Fibroblast of skin of right biceps (primary cell): ENCODE data around the gene EPX.
"Not testable (repeated sequence)": the region's sequence is repeated elsewhere in the genome, so short reads cannot be mapped to it uniquely, and the experiment has no call there.

ENCODE experiments used
- DNase-seq: peaks from one replicate; pipeline ENCODE4 v3.0.0-alpha.2; 2013

Gene EPX, protein sequence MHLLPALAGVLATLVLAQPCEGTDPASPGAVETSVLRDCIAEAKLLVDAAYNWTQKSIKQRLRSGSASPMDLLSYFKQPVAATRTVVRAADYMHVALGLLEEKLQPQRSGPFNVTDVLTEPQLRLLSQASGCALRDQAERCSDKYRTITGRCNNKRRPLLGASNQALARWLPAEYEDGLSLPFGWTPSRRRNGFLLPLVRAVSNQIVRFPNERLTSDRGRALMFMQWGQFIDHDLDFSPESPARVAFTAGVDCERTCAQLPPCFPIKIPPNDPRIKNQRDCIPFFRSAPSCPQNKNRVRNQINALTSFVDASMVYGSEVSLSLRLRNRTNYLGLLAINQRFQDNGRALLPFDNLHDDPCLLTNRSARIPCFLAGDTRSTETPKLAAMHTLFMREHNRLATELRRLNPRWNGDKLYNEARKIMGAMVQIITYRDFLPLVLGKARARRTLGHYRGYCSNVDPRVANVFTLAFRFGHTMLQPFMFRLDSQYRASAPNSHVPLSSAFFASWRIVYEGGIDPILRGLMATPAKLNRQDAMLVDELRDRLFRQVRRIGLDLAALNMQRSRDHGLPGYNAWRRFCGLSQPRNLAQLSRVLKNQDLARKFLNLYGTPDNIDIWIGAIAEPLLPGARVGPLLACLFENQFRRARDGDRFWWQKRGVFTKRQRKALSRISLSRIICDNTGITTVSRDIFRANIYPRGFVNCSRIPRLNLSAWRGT

DNA sequence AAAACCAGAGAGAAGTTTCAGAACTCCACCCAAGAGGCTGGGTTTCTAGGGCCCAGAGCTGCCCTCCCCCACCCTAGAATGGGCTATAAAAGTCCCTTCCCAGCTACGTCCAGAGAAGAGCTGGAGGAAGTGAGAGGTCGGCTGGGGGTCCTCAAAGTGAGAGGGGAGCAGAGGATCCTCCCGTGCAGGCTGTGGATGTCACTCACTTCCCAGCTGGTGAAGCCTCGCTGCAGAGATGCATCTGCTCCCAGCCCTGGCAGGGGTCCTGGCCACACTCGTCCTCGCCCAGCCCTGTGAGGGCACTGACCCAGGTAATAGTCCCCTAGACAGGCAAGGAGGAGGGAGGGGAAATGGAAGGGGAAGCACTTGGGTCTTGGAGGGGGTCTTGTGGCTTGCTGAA lies at the start of gene EPX:
TSS of gene EPX (plus strand) at position 115 of the 400 bp plus-strand sequence. CDS start at position 236, 121 bp downstream.
- DNase-seq = no peak

DNA sequence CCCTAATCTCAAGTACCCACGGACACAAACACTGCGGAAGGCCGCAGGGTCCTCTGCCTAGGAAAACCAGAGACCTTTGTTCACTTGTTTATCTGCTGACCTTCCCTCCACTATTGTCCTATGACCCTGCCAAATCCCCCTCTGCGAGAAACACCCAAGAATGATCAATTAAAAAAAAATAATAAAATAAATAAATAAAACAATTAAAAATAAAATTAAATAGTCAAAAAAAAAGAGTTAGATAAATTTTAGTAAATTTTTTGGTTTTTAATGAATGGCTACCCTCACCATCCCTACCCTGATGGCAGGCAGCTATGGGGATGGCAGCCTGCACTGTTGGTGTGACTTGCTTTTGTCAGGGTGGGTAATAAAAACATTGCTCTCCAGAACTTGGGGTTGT lies 49.2 kb upstream of the EPX start:
- DNase-seq = not testable (repeated sequence)

DNA sequence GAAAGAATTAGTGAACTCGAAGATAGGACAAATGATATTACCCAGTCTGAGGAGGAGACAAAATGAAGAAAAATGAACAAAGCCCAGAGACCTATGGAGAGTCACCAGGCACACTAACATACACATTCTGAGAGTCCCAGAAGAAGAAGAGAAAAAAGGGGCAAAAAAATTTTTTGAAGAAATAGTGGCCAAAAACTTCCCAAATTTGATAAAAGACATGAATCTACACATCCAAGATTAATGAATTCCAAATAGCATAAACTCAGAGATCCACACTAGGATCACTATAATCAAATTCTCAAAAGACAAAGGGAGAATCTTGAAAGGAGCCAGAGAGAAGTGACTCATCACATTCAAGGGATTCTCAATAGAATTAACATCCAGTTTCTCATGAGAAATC lies 47.7 kb upstream of the EPX start:
- DNase-seq = no peak

DNA sequence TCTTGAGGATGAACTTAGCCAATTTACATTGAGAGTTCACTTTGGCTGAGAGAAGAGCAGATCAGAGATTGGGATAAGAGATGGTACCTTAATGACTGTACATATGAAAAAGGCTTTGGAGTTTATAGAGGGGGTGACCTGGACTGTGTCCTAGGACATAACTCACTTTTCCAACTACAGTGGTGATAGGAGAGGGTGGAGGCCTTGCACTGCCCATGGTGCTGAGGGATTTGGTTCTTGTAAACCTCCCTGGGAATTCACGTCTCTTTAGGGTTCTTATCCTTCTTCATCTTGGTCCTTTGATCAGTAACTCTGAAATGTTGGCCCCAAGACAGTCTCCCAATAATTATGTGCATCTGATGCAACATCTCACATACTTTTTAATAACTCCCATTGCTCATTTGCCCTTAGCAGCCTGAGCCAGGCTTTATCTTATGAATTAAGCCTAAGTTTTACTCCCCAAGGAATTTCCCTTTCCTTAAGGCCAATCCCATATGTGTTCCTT lies 44.5 kb upstream of the EPX start, which contains the start of gene OR4D1:
TSS of gene OR4D1 (plus strand) at position 455 of the 505 bp plus-strand sequence. CDS start 6,770 bp downstream, outside the sequence.
- no peak for DNase-seq

DNA sequence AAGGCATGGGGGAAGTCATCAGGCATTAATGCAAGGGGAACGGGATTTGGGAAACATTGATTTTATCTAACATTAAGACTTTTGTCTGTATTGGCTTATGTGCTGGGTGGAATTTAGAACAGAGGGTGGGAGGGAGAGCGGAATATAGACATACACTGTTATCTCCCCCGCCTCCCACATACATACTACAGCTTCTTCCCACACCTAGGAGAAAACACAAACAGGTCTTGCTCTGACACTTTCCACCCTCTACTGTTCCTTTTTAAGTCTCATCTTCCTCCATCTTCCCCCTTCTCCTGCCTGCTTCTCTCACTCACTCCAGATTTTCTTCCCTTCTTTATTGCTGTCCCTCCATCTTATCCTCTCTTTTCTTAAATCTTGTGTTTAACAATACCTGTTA lies 43.9 kb upstream of the EPX start:
- no peak for DNase-seq

DNA sequence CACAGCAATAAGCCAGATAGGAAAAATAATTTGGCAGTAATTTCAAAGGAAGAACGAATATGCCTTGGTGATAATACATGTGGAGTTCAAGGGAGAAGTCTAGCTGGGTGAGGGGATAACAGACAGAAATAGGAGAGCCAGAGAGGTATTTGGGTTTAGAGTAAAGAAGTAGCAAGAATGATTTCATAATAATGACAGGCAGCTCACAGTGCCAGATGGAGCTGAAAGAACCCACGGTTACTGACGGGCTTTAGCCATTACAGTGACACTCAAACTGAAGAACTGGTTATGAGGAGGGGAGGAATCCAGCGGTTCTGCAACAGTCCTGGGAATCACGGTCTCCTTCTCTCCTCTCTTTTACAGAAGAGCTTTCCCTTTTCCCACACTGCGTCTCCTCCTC lies 42.1 kb upstream of the EPX start:
- no peak for DNase-seq

DNA sequence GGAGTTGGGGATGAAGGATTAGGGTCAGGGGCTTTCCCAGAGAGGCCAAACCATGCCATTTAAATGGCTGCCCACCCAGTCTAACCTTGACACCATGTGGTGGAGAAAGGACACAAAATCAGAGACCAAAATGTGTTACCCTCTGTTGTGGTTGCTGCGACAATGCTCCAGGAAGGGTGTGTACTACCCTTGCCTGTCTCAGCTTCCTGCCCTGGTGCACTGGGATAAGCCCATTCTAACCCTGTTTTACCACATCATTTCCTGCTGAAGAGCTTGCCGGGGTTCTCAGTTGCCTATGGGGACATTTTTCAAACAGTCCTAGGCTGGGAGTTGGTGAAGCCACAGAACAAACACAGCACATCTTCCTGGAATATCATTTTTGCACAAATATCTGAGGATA lies 39.5 kb upstream of the EPX start:
- DNase-seq = no peak

DNA sequence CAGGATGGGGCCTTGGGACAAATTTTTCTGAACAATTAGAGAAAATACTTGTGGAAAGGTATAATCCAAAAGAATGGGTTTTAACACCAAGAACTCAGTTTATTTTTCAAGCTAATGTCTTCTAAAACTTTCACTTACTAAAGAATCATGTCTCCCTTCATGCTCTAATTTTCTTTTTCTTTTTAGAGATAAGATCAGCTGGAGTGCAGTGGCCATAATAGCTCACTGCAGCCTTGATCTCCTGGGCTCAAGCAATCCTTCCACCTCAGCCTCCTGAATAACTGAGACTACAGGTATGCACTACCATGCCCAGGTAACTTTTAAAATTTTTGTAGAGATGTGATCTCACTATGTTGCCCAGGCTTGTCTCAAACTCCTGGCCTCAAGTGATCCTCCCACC lies 38.9 kb upstream of the EPX start:
- DNase-seq = no peak

DNA sequence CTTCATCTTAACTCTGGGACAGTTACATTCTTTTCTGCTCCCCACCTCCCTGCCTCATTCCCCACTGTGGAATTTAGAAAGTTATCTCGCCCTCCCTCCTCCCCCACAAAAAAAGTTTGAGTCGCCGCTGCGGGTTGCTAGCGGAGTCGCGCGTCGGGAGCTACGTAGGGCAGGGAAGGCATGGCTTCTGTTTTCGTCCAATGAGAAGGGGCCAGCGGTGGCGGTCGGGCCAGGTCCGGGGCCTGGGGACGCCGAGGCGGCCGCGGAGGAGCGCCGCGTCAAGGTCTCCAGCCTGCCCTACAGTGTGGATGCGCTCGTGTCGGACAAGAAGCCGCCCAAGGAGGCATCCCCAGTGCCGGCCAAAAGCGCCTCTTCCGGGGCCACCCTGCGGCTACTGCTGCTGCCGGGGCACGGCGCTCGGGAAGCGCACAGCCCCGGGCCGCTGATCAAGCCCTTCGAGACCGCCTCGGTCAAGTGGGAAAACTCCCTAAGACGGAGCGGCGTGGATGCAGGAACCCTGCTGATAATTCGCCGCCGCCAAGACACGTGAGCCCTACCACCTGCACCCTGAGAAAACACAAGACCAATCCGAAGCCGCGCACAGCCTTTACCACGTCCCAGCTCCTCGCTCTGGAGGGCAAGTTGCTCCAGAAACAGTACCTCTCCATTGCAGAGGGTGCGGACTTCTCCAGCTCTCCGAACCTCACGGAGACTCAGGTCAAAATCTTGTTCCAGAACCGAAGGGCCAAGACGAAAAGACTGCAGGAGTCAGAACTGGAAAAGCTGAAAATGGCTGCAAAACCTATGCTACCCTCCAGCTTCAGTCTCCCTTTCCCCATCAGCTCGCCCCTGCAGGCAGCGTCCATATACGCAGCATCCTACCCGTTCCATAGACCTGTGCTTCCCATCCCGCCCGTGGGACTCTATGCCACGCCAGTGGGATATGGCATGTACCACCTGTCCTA lies 35.4 kb upstream of the EPX start:
- DNase-seq = peak; percentile 3

DNA sequence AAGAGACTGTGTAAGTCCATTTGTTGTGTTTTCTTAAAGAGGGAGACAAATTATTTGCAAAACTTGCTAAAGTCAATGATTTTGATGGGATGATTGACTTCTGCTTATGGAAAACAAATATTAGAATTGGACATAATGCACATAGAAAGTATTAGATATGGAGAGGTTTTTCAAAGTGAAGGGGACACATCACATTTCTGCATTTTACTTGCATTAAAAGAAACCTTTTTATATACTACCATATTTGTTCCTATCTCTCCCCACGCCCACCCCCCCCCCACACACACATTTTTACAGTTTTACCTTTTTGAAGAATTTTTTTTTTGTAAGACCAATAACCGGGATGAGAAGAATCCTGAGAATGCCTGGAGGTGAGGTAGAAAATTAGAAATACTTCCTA lies 34.3 kb upstream of the EPX start:
- no peak for DNase-seq

DNA sequence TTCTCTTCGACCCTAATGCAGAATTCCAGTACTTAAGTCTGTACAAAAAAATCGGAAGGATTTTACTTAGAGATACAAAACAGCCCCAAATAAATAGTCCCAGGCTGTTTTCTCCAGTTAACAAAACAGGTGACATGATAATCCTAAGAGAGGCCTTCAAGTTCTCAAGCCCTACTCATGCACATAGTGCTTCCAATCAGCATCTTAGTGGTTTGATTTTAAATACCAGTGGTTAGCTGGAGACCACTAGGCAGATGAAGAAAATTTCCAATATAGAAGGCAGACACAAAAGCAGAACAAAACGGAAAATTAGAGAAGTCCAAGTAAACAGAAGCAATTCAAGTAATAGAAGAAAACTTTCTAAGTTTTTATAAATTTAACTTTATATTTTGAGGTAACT lies 31.0 kb upstream of the EPX start:
- no peak for DNase-seq

DNA sequence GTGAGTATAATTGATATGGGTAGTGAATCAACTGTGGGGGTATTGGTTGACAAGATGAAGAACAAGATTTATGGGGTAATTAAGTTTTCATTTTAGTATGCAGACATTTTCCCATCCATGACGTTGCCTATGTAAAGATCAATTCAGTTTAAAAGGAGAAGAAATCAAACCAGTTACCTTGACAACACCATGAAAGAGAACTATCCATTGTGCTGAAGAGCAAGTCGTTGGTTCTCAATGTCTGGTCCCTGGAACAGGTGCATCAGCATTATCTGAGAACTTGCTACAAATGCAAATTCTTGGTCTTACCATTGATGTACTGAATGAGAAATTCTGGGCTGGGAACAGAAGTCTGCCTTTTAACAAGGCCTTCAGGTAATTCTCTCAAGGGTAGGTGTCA lies 26.5 kb upstream of the EPX start:
- DNase-seq = no peak

DNA sequence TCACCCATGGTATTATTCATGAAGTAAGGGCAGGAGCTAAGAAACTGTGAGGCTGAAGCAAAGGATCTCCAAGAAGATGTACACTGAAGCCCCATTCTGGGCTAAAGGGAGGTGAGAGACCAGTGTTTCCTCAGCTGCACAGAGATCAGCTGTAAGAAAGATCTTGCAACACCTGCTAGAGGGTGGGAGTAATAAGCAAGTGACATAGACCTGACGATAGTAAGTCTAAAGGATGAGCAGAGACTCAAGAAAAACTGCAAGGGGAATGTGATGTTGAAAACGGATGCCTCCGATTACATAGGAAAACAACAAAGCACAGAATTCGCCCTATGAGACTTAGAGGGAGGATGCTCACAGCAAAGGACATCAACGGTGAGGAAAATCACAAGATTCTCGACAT lies 25.8 kb upstream of the EPX start, which contains the start of gene OR4D2:
TSS of gene OR4D2 (plus strand) at position 301 of the 400 bp plus-strand sequence. CDS start 2,674 bp downstream, outside the sequence.
- no peak for DNase-seq

DNA sequence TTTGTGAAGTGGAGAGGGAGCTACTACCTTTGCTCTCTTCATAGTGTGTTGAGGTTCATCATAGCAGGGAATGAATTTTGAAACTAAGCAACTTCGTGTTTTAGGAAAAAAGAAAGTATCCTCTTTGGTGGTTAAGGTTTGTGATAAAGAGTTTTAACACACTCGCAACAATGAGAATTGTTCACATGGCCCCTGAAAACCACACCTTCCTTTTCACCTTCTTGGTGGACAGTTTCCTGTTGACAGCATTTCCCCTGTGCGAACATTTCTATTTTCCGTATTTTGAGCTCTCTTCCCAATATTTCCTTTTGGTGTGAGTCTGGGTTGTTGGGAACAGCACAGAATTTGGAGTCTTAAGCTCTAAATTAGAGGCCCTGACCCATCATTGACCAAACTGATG lies 21.9 kb upstream of the EPX start:
- DNase-seq = no peak

DNA sequence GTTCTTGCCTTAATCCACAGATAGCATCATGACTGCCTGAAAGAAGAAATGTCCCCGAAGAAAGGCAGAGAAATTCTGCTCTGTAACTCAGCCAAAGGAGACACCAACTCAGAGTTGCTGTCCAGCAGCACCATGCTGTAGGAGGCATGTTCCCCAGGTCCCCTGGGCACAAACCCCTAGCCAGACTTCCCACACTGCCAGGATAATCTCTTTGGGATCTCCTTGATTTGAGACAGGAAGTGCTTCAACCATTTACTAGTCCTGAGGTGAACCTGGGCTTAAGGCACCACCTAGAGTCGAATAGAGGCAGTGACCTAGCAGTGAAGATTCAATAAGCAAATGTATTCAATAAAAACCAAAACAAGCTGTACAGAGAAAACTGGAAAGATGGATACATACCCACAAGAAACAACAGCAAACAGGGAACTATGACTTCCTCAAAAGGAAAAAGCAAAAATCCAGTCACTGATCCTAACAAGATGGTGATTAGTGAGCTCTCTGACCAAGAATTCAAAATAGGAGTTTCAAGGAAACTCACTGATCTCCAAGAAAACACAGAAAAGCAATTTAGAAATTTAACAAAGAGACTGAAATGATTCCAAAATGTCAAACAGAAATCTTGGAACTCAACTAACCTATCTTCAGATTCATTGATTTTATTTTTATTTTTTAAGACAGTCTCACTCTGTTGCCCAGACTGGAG lies 20.0 kb upstream of the EPX start:
- DNase-seq = peak; percentile 7

DNA sequence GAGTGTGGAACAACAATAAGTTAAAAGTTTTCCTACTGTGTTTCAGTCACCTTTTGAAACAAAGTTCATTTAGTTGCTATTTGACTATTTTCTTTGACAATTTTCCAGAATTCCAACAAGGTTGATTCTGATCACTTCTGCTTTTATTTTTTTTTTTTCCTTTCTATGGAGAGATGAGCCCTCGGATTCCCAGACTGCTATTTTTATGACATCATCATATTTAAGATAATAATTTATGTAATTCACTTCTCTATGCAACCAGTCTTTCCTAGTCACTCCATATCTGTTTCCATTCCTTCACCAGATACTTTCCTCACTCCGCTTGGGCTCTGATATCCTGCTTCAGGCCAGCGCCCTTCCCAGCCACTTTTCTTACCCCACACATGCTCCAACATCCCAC lies 17.7 kb upstream of the EPX start:
- DNase-seq = no peak

DNA sequence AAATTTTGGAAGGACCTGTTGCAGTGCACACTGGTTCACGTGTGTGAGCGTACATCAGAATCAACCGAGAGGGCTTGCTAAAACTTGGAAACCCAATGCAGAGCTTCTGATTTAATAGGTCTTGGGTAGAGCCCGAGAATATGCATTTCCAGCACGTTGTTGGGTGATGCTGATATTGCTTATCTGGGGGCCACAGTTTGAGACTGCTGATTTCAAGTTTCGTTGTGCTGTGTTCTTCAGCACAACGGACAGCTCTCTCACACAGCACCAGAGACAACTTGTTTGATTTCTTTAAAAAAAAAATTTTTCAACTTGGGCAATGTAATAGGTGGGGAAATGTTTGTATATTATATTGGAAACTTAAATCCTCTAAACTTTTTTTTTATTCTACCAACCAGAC lies 16.3 kb upstream of the EPX start:
- DNase-seq = no peak

DNA sequence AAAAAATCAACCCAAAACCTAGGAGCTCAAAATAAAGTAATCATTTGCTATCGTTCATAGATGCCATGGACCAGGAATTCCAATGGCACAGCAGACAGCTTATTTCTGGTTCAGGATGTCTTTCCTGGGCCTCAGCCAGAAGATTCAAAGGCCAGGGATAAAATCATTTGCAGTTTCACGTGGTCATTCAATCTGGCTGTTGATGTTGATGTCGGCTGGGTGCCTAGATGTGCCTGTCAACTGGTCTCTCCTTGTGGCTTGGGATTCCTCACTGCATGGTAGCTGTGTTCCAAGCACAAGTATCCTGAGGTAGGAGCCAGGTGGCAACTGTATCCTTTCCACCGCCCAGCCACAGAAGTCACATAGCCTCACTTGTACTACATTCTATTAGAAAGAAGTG lies 10.7 kb upstream of the EPX start:
- no peak for DNase-seq

DNA sequence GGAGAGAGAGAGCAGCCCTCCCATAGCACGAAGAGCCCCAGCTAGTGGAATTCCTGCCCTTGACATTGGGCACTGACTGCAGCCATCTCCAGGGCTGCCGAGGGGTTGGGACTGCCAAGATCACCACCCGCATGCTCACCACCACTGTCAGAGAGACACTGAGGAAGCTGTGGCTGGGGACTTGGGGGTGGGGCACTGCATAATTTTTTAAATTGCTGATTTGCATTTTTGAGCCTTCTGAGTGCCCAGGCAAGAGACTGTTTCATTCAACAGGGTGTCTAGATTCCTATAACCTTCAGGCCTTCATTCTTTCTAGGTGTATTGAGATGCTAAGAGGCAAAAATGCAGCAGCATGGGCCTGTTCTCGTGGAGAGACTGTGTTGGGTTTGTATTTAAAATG lies 9.0 kb upstream of the EPX start:
- DNase-seq = no peak

DNA sequence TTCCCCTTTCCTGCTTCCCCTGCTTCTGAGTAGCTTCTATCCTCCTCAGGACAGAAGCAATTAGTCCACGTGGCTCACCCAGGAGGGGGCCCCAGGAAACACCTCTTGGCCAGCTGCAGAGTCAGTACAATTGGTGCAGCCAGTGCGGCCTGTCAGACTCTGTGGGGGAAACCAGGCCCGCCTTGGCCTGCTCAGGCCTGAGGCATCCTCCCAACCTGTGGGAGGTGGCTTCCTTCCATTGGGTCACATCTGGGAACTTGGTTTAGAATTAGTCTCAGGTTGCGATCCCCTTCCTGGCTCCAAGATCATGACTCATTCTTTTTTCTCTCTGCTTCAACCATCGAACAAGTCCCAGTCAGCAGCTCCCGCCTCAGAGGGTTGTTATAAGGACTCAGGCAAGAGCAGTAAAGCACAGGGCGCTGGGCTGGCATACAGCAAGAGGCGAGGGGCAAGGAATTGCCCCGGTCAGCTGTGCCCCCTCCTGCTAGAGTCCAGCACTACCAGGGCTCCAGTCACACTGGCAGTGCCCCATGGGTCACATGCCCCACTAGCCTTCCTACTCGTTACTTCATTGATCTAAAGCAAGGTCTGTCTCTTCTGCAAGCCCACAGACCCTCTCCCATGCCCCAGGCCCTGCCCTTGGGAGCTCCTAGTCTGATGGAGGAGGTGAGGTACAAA lies 8.1 kb upstream of the EPX start:
- DNase-seq = peak; percentile 69

DNA sequence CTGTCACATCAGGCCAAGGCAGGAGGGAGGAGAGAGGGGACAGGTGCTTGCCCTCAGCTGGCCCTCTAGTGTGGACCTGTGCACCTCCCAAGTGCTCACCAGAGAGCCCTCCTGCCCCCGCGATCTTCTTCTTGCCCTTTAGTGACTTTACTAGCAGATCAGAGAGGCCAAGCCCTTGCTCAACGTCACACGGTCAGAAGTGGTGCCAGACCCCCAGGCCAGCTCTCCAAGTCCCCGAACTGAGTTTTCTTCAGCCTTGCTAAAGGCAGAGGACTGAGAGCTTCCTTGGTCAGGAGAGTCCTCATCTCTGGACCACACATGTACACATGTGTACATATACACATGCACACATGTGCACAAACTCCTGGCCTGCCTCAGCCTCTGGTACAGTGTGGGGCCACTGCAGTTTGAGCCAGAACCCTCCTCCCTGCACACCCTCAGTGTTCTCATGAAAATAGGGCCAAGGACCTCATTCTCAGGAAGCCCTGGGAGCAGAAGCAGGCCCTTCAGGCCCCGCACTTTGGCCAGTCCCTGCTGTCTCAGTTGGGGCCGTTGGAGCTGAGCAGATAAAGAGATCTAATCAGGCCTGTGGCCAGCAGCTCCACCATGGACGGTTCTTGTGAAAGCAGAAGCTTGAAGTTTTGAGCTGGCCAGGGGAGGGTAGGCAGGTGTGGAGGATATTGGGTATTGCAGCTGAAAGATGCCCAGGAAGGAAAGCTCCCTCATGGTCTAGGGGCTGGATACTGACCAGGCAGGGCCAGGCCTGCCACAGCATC lies 7.4 kb upstream of the EPX start:
- no peak for DNase-seq
